Transverse colon (tissue), 4 donors: ENCODE measurements around the gene EPHB6. TPM values are rescaled to one million over a fixed set of nuclear protein-coding genes. Genes with fewer than 3 reads are reported as not detected.

Source experiments
- DNase-seq: peaks from one replicate; pipeline ENCODE4 v3.0.0-alpha.2; 2019
- H3K27ac ChIP-seq, 4 donors: fragments of 200-600 bp; sonication (generic); 2 replicates each; pipeline ENCODE4 v1.5.1; 2016 to 2018; ENCODE audit warnings: inconsistent platforms in 4 of 4
- H3K27me3 ChIP-seq: fragments of 200-600 bp; sonication (generic); 2 replicates; pipeline ENCODE4 v1.5.1; 2017; ENCODE audit warnings: inconsistent platforms
- H3K36me3 ChIP-seq, 4 donors: fragments of 200-600 bp; sonication (generic); 2 replicates each; pipeline ENCODE4 v1.5.1; 2017 to 2019; ENCODE audit warnings: inconsistent platforms in 4 of 4
- H3K4me1 ChIP-seq, 4 donors: fragments of 200-600 bp; sonication (generic); 2 replicates each; pipeline ENCODE4 v1.5.1; 2017 to 2020; ENCODE audit warnings: inconsistent platforms in 4 of 4
- H3K4me3 ChIP-seq, 4 donors: fragments of 200-600 bp; sonication (generic); 1 replicate in 1 of 4; 2 replicates in 3 of 4; pipeline versions ENCODE4 v1.5.1 to v1.6.1; 2017 to 2019; ENCODE audit warnings: inconsistent platforms in 4 of 4
- H3K9me3 ChIP-seq, 2 donors: fragments of 200-600 bp; sonication (generic); 2 replicates each; pipeline ENCODE4 v1.5.1; 2017 to 2019; ENCODE audit warnings: inconsistent platforms in 2 of 2
- CTCF ChIP-seq, 5 experiments: fragments of 200-600 bp in 3 of 5; fragments of 450-650 bp in 2 of 5; sonication (generic) in 3 of 5; IDR thresholded peaks; 1 replicate in 2 of 5; 2 replicates in 3 of 5; pipeline ENCODE4 v1.5.1; 2016 to 2017; ENCODE audit warnings: antibody characterized with exemption in 5 of 5, inconsistent platforms in 3 of 5, mild to moderate bottlenecking in 2 of 5, moderate library complexity in 1 of 5
- EP300 ChIP-seq: sonication (generic); formaldehyde crosslinking; IDR thresholded peaks from one replicate; pipeline ENCODE4 v1.6.1; 2017; ENCODE audit warnings: antibody characterized with exemption, low read depth
- POLR2A ChIP-seq: fragments of 450-650 bp; IDR thresholded peaks from one replicate; pipeline ENCODE4 v1.6.1; 2016; ENCODE audit warnings: antibody characterized with exemption, mild to moderate bottlenecking, moderate library complexity
- POLR2AphosphoS5 ChIP-seq, 3 donors: sonication (generic); formaldehyde crosslinking; IDR thresholded peaks; one replicate each; pipeline ENCODE4 v1.6.1; 2016; ENCODE audit warnings: antibody characterized with exemption in 3 of 3
- WGBS, 2 donors: methylation state at CpG; one replicate each; pipeline ENCODE4 v1.1.5; 2018; ENCODE audit warnings: low coverage in 1 of 2; 5-methylcytosine and 5-hydroxymethylcytosine counted together
- in situ Hi-C, 4 donors: fragments of 200-750 bp; cut with MboI; loops; one replicate each; pipeline versions ENCODE4 v1.15.0 to v1.15.1; 2017; ENCODE audit warnings: low sequenced_read_pairs in 3 of 4, low pct_ligation_motif_present in 1 of 4, low pct_unique_long_range_greater_than_20kb in 1 of 4
- intact Hi-C: fragments of 100-400 bp; cut with DNase I; formaldehyde crosslinking; loops from one replicate; pipeline ENCODE4 v1.15.1; 2023; ENCODE audit warnings: low total_unique reads
- total RNA-seq, 4 donors: library from RNA; depleted of rRNA; stranded (reverse); fragments of >200 nt; gene quantifications; one replicate each; pipeline ENCODE4 v1.1.0, GENCODE V29; 2016

Gene EPHB6
- total RNA-seq, 4 donors from 2014 or later, result 2.9 to 10.2 (median 4.5) TPM

GRCh38 chr7:142868188-142868985, 13.5 kb downstream of the EPHB6 start:
- no peaks in the 10 kb centered on the region for H3K4me1 ChIP-seq
- DNase-seq, result no peak
- no peaks in the 10 kb centered on the region for H3K27me3 ChIP-seq
- H3K4me3 ChIP-seq, result no peak overlapping the region
- no peaks in the 10 kb centered on the region for H3K36me3 ChIP-seq
- intact Hi-C loops, result no loop called here
- no peak overlapping the region for H3K27ac ChIP-seq
- TF ChIP-seq EP300 (no peak), CTCF (IDR thresholded peaks at IDR 0.05) (no peak), POLR2A (no peak), POLR2AphosphoS5 (IDR thresholded peaks at IDR 0.05) (no peak)
- 73 to 82% methylated on average over 2 to 24 of the region's 31 CpGs for WGBS, 2 donors
- in situ Hi-C loops, result loop anchor here in 3 of 4 donors (25.0 kb wide), 1 partner anchor 344 kb away; the partner anchor contains the start of gene TAS2R40 (in 3 of the 3)
- H3K9me3 ChIP-seq, result no peaks in the 10 kb centered on the region

- TF ChIP-seq POLR2AphosphoS5 (IDR thresholded peaks at IDR 0.05) (no peak), EP300 (no peak), POLR2A (no peak)
- no peak for DNase-seq
These were observed 14.1 kb downstream of the EPHB6 start for GRCh38 chr7:142868986-142869415.

GRCh38 chr7:142869434-142869833, 14.6 kb downstream of the EPHB6 start:
- Histone ChIP-seq H3K27ac (no peak overlapping the region), H3K27me3 (no peaks in the 10 kb centered on the region), H3K4me1 (no peaks in the 10 kb centered on the region), H3K4me3 (no peak overlapping the region), H3K9me3 (no peaks in the 10 kb centered on the region), H3K36me3 (no peaks in the 10 kb centered on the region)
- TF ChIP-seq CTCF (IDR thresholded peaks at IDR 0.05) (no peak), POLR2A (no peak), EP300 (no peak), POLR2AphosphoS5 (IDR thresholded peaks at IDR 0.05) (no peak)
- DNase-seq, result no peak
- WGBS, 2 donors, result 50 to 83% methylated on average over 1 to 2 of the region's 2 CpGs
- intact Hi-C loops (no loop called here), in situ Hi-C loops (loop anchor here in 3 of 4 donors (25.0 kb wide), 1 partner anchor 343 kb away; the partner anchor contains the start of gene TAS2R40 (in 3 of the 3))

More at GRCh38 chr7:142868986-142869415, 14.1 kb downstream of the EPHB6 start:
- no peak overlapping the region for H3K27ac ChIP-seq
- intact Hi-C loops (no loop called here), in situ Hi-C loops (loop anchor here in 3 of 4 donors (25.0 kb wide), 1 partner anchor 343 kb away; the partner anchor contains the start of gene TAS2R40 (in 3 of the 3))
- WGBS, 2 donors, result 89% methylated on average over 11 of the region's 11 CpGs; no CpG with 5 or more reads in 1 of the 2 donors
- H3K4me3 ChIP-seq, result no peak overlapping the region
- H3K4me1 ChIP-seq, result no peaks in the 10 kb centered on the region
- no peaks in the 10 kb centered on the region for H3K9me3 ChIP-seq
- H3K36me3 ChIP-seq, result no peaks in the 10 kb centered on the region
- H3K27me3 ChIP-seq, result no peaks in the 10 kb centered on the region

GRCh38 chr7:142870147-142870559, 15.3 kb downstream of the EPHB6 start:
- in situ Hi-C loops, result loop anchor here (10.0 to 25.0 kb wide), 2 partner anchors 135 to 342 kb away; partner anchors contain the start of gene TAS2R40 (in 3 of the 4)
- intact Hi-C loops, result loop anchor here (10.0 kb wide), 1 partner anchor 345 kb away; no protein-coding TSS in a partner anchor
- Histone ChIP-seq H3K4me3 (no peak overlapping the region), H3K36me3 (no peaks in the 10 kb centered on the region), H3K4me1 (no peaks in the 10 kb centered on the region), H3K9me3 (no peaks in the 10 kb centered on the region), H3K27ac (no peak overlapping the region), H3K27me3 (no peaks in the 10 kb centered on the region)
- DNase-seq, result no peak
- 67 to 83% methylated on average over 1 to 8 of the region's 8 CpGs for WGBS, 2 donors
- TF ChIP-seq CTCF (IDR thresholded peaks at IDR 0.05), result no peak
- TF ChIP-seq POLR2AphosphoS5 (IDR thresholded peaks at IDR 0.05), result no peak
- TF ChIP-seq EP300, result no peak
- no peak for TF ChIP-seq POLR2A
